ENCODE data around the gene BAIAP2. TPM values are rescaled to one million over a fixed set of nuclear protein-coding genes. Genes with fewer than 3 reads are reported as not detected.

The BAIAP2 gene
- total and polyA plus RNA-seq, 2 of the 13 experiments (the other 11 are each of a cell fraction or from before 2014, with no cell fraction given), result 22.5 to 24.0 TPM

DNA sequence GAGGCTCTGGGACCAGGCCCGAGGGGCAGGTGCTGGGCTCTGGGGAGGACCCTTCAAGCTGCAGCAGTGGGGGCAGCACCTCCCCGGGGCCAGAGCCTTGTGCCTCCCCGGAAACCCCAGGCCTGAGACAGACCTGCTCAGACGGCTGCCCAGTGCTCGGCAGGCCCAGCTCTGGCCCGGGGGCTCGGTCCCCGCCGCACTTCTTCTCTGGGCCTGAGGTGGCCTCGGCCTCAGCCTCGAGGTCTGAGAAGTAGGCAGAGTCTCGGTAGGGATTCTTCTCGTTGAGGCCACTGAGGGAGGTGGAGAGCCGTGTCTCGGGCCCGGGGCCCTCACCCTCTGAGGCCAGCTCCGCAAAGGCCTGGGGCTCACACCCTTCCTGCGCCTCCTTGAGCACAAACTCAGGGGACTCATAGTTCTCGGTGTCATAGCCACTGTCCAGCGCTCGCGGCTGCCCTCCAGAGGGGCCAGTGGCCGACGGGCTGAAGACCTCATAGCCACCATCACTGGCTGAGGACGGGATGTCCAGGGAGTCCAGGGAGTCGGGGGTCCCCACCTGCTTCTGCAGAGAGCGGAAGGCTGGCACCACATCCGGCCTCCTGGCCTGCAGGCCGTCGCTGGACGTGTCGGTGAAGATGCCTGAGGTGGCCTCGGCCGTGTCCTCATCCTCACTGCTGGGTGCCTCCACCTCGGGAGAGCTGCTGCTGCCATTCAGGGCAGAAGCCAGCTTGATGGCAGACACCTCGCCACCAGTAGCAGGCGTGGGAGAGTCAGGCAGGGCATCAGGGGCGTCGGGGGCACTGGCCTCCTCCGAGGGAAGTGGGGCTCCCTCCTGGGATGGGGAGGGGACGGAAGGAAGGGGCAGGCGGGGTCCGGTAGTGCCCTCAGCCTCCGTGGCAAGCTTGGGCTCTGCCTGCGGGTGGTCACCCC is 86.0 kb downstream of the BAIAP2 start (continued):
- TF ChIP-seq, protein P1, sequence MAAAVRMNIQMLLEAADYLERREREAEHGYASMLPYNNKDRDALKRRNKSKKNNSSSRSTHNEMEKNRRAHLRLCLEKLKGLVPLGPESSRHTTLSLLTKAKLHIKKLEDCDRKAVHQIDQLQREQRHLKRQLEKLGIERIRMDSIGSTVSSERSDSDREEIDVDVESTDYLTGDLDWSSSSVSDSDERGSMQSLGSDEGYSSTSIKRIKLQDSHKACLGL (CRISPR knock-in tag; IDR thresholded peaks at IDR 0.05), result no peak
- TF ChIP-seq, protein P2, sequence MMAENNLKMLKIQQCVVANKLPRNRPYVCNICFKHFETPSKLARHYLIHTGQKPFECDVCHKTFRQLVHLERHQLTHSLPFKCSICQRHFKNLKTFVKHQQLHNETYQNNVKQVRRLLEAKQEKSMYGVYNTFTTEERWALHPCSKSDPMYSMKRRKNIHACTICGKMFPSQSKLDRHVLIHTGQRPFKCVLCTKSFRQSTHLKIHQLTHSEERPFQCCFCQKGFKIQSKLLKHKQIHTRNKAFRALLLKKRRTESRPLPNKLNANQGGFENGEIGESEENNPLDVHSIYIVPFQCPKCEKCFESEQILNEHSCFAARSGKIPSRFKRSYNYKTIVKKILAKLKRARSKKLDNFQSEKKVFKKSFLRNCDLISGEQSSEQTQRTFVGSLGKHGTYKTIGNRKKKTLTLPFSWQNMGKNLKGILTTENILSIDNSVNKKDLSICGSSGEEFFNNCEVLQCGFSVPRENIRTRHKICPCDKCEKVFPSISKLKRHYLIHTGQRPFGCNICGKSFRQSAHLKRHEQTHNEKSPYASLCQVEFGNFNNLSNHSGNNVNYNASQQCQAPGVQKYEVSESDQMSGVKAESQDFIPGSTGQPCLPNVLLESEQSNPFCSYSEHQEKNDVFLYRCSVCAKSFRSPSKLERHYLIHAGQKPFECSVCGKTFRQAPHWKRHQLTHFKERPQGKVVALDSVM (CRISPR knock-in tag; IDR thresholded peaks at IDR 0.05), result peak; percentile 54; the same call in 1 of the 2 replicates
- TF ChIP-seq ZNF598 (CRISPR knock-in tag; IDR thresholded peaks at IDR 0.05; ENCODE audit: borderline replicate concordance) (no peak), NFKBIZ (CRISPR knock-in tag; IDR thresholded peaks at IDR 0.05) (no peak), RAD51 (IDR thresholded peaks at IDR 0.05; ENCODE audit: borderline replicate concordance) (no peak), ZNF780A (CRISPR knock-in tag; IDR thresholded peaks at IDR 0.05) (no peak), ASH2L (IDR thresholded peaks at IDR 0.05; ENCODE audit: insufficient read length, low read depth, low read length) (no peak), MED13 (CRISPR knock-in tag; IDR thresholded peaks at IDR 0.05) (no peak)
- TF ChIP-seq, protein P3, sequence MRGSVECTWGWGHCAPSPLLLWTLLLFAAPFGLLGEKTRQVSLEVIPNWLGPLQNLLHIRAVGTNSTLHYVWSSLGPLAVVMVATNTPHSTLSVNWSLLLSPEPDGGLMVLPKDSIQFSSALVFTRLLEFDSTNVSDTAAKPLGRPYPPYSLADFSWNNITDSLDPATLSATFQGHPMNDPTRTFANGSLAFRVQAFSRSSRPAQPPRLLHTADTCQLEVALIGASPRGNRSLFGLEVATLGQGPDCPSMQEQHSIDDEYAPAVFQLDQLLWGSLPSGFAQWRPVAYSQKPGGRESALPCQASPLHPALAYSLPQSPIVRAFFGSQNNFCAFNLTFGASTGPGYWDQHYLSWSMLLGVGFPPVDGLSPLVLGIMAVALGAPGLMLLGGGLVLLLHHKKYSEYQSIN (CRISPR knock-in tag; IDR thresholded peaks at IDR 0.05; ENCODE audit: borderline replicate concordance), result no peak
